ENCODE results near the gene WNT6.

The WNT6 gene

GRCh38 chr2:218881744-218882460, 22.3 kb downstream of the WNT6 start:
- TF ChIP-seq EZH2phosphoT487 (IDR thresholded peaks at IDR 0.05; ENCODE audit: borderline replicate concordance), result no peak
- TF ChIP-seq, protein P1, sequence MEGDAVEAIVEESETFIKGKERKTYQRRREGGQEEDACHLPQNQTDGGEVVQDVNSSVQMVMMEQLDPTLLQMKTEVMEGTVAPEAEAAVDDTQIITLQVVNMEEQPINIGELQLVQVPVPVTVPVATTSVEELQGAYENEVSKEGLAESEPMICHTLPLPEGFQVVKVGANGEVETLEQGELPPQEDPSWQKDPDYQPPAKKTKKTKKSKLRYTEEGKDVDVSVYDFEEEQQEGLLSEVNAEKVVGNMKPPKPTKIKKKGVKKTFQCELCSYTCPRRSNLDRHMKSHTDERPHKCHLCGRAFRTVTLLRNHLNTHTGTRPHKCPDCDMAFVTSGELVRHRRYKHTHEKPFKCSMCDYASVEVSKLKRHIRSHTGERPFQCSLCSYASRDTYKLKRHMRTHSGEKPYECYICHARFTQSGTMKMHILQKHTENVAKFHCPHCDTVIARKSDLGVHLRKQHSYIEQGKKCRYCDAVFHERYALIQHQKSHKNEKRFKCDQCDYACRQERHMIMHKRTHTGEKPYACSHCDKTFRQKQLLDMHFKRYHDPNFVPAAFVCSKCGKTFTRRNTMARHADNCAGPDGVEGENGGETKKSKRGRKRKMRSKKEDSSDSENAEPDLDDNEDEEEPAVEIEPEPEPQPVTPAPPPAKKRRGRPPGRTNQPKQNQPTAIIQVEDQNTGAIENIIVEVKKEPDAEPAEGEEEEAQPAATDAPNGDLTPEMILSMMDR (conservative IDR thresholded peaks at IDR 0.05; ENCODE audit: low read length), result no peak
- no peaks in the 10 kb centered on the region for H3K36me3 ChIP-seq (ENCODE audit: insufficient read depth, low read length)
- no peak overlapping the region for H3K4me3 ChIP-seq (ENCODE audit: low read length, poor library complexity, severe bottlenecking)
- H3K4me1 ChIP-seq (ENCODE audit: insufficient read depth, low read length, poor library complexity, severe bottlenecking), result peaks cover 14% of the 10 kb centered on the region
- no peak overlapping the region for H3K4me2 ChIP-seq (ENCODE audit: low read depth, low read length, poor library complexity, severe bottlenecking)
- no peaks in the 10 kb centered on the region for H4K20me1 ChIP-seq (ENCODE audit: insufficient read depth, low read length, poor library complexity, severe bottlenecking)
- H3K27me3 ChIP-seq (ENCODE audit: insufficient read depth, low read length, poor library complexity, severe bottlenecking), result no peaks in the 10 kb centered on the region
- no peaks in the 10 kb centered on the region for H3F3A ChIP-seq (ENCODE audit: low read depth)
- H3K79me2 ChIP-seq (ENCODE audit: insufficient read depth, low read length), result no peaks in the 10 kb centered on the region
- H3K9ac ChIP-seq (ENCODE audit: low read depth, low read length, poor library complexity, severe bottlenecking), result no peak overlapping the region
- H3K9me3 ChIP-seq (ENCODE audit: insufficient read depth, low read depth, low read length), result no peaks in the 10 kb centered on the region
- no peak overlapping the region for H2AFZ ChIP-seq (ENCODE audit: low read length)
- H3K9me2 ChIP-seq (replicated peaks; ENCODE audit: low read depth, low read length), result no peaks in the 10 kb centered on the region

DNA sequence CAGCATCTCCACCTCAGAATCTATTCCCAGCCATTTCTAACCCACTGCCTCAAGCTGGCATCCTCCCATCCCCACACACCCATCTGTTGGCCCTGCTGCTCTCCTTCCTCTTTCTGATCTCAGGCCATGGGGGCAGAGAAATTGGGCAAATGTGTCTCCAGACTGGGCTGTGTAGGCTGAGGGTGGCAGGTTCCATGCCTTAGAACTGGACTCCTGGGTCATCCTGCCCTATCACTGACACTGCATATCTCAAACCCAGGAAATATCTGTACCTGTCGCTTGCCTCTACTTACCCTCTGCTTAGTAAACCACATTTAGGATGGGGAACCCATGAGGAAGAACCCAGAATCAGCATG, 22.8 kb downstream of the WNT6 start:
- no peak overlapping the region for H3K4me3 ChIP-seq (ENCODE audit: low read length, poor library complexity, severe bottlenecking)
- H3K4me1 ChIP-seq (ENCODE audit: insufficient read depth, low read length, poor library complexity, severe bottlenecking), result peaks cover 9% of the 10 kb centered on the region
- H3K27me3 ChIP-seq (ENCODE audit: insufficient read depth, low read length, poor library complexity, severe bottlenecking), result no peaks in the 10 kb centered on the region
- no peaks in the 10 kb centered on the region for H3F3A ChIP-seq (ENCODE audit: low read depth)
- no peak overlapping the region for H2AFZ ChIP-seq (ENCODE audit: low read length)
- TF ChIP-seq, protein P1 (conservative IDR thresholded peaks at IDR 0.05; ENCODE audit: low read length), result no peak
- no peak for TF ChIP-seq EZH2phosphoT487 (IDR thresholded peaks at IDR 0.05; ENCODE audit: borderline replicate concordance)
- no peaks in the 10 kb centered on the region for H3K36me3 ChIP-seq (ENCODE audit: insufficient read depth, low read length)
- no peaks in the 10 kb centered on the region for H3K79me2 ChIP-seq (ENCODE audit: insufficient read depth, low read length)
- no peaks in the 10 kb centered on the region for H4K20me1 ChIP-seq (ENCODE audit: insufficient read depth, low read length, poor library complexity, severe bottlenecking)
- H3K9ac ChIP-seq (ENCODE audit: low read depth, low read length, poor library complexity, severe bottlenecking), result no peak overlapping the region
- H3K9me3 ChIP-seq (ENCODE audit: insufficient read depth, low read depth, low read length), result no peaks in the 10 kb centered on the region
- H3K4me2 ChIP-seq (ENCODE audit: low read depth, low read length, poor library complexity, severe bottlenecking), result no peak overlapping the region
- no peaks in the 10 kb centered on the region for H3K9me2 ChIP-seq (replicated peaks; ENCODE audit: low read depth, low read length)

GRCh38 chr2:218882866-218883366, 23.3 kb downstream of the WNT6 start:
- Histone ChIP-seq H3K9me2 (replicated peaks; ENCODE audit: low read depth, low read length) (no peaks in the 10 kb centered on the region), H2AFZ (ENCODE audit: low read length) (no peak overlapping the region), H4K20me1 (ENCODE audit: insufficient read depth, low read length, poor library complexity, severe bottlenecking) (no peaks in the 10 kb centered on the region), H3K4me1 (ENCODE audit: insufficient read depth, low read length, poor library complexity, severe bottlenecking) (peaks cover 4% of the 10 kb centered on the region), H3K4me3 (ENCODE audit: low read length, poor library complexity, severe bottlenecking) (no peak overlapping the region), H3F3A (ENCODE audit: low read depth) (no peaks in the 10 kb centered on the region), H3K9ac (ENCODE audit: low read depth, low read length, poor library complexity, severe bottlenecking) (no peak overlapping the region), H3K9me3 (ENCODE audit: insufficient read depth, low read depth, low read length) (no peaks in the 10 kb centered on the region), H3K4me2 (ENCODE audit: low read depth, low read length, poor library complexity, severe bottlenecking) (no peak overlapping the region), H3K27me3 (ENCODE audit: insufficient read depth, low read length, poor library complexity, severe bottlenecking) (no peaks in the 10 kb centered on the region), H3K36me3 (ENCODE audit: insufficient read depth, low read length) (no peaks in the 10 kb centered on the region), H3K79me2 (ENCODE audit: insufficient read depth, low read length) (no peaks in the 10 kb centered on the region)
- TF ChIP-seq EZH2phosphoT487 (IDR thresholded peaks at IDR 0.05; ENCODE audit: borderline replicate concordance), result no peak
- TF ChIP-seq, protein P1 (conservative IDR thresholded peaks at IDR 0.05; ENCODE audit: low read length), result no peak

All from Loucy (cell line).